Liver (tissue), 3 donors: ENCODE measurements around the gene ALS2CL.

ENCODE experiments used
- EGR1 ChIP-seq, 2 donors: IDR thresholded peaks; 2 replicates each; pipeline ENCODE4 v1.6.1; 2016 to 2018; ENCODE audit warnings: antibody characterized with exemption in 2 of 2, low read depth in 2 of 2
- FOXA1 ChIP-seq: IDR thresholded peaks from 2 replicates; pipeline ENCODE4 v1.6.1; 2016; ENCODE audit warnings: antibody characterized with exemption
- FOXA2 ChIP-seq: IDR thresholded peaks from 2 replicates; pipeline ENCODE4 v1.6.1; 2016; ENCODE audit warnings: antibody characterized with exemption
- GABPA ChIP-seq, 2 donors: IDR thresholded peaks in 1 of 2; conservative IDR thresholded peaks in 1 of 2; 2 replicates each; pipeline ENCODE4 v1.6.1; 2016; ENCODE audit warnings: antibody characterized with exemption in 2 of 2, mild to moderate bottlenecking in 1 of 2, moderate library complexity in 1 of 2
- JUND ChIP-seq, 2 donors: IDR thresholded peaks; 2 replicates each; pipeline ENCODE4 v1.6.1; 2016; ENCODE audit warnings: antibody characterized with exemption in 2 of 2
- RAD21 ChIP-seq, 2 donors: IDR thresholded peaks; 2 replicates each; pipeline ENCODE4 v1.6.1; 2016; ENCODE audit warnings: antibody characterized with exemption in 2 of 2, mild to moderate bottlenecking in 2 of 2
- SP1 ChIP-seq: IDR thresholded peaks from 2 replicates; pipeline ENCODE4 v1.6.1; 2018; ENCODE audit warnings: antibody characterized with exemption, mild to moderate bottlenecking
- TAF1 ChIP-seq: conservative IDR thresholded peaks from 2 replicates; pipeline ENCODE4 v1.6.1; 2016; ENCODE audit warnings: antibody characterized with exemption, mild to moderate bottlenecking
- YY1 ChIP-seq: IDR thresholded peaks from 2 replicates; pipeline ENCODE4 v1.6.1; 2016; ENCODE audit warnings: antibody characterized with exemption, mild to moderate bottlenecking
- TF ChIP-seq, protein P1 (sequence below): fragments of 150-350 bp; IDR thresholded peaks from 2 replicates; pipeline ENCODE4 v1.5.1; 2017; ENCODE audit warnings: improper control_type of control experiment, low read depth, low read length; ENCODE audit not compliant: missing input control
- TF ChIP-seq, protein P2 (sequence below): IDR thresholded peaks from 2 replicates; pipeline ENCODE4 v1.6.1; 2016; ENCODE audit warnings: antibody characterized with exemption, mild to moderate bottlenecking
- TF ChIP-seq, protein P3 (sequence below): IDR thresholded peaks from 2 replicates; pipeline ENCODE4 v1.6.1; 2016; ENCODE audit warnings: antibody characterized with exemption
- TF ChIP-seq, protein P4 (sequence below): IDR thresholded peaks from 2 replicates; pipeline ENCODE4 v1.6.1; 2016; ENCODE audit warnings: antibody characterized with exemption
- TF ChIP-seq, protein P5 (sequence below): IDR thresholded peaks from 2 replicates; pipeline ENCODE4 v1.6.1; 2016; ENCODE audit warnings: antibody characterized with exemption
- donor health status: healthy.
- donor health status: healthy.

DNA sequence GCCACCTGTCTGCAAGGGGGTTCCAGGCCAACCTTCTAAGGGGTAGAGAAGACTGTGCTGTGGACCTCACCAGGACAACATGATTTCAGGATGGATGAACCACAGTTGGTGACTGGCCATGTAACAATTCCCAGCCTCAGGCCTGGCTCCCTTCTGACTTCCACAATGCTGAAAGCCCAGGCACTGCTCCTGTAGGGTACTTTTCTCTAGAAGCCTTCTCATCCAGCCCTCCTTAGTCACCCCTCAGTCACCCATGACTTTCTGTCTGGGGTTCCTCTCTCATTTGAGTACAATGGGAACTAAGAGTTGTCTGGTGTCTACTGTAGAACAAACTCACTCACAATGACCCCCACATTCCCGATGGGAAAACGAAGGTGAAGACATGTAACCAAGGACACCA lies 8.6 kb downstream of the ALS2CL start:
- TF ChIP-seq EGR1 (IDR thresholded peaks at IDR 0.05; ENCODE audit: low read depth in 2 of 2) (no peak), TAF1 (no peak), YY1 (no peak), JUND (IDR thresholded peaks at IDR 0.05) (no peak), GABPA (IDR thresholded peaks at IDR 0.05 in 1 of 2, conservative IDR thresholded peaks at IDR 0.05 in 1 of 2) (no peak), FOXA1 (no peak), FOXA2 (no peak), RAD21 (IDR thresholded peaks at IDR 0.05) (no peak), SP1 (no peak)
- TF ChIP-seq, protein P1, sequence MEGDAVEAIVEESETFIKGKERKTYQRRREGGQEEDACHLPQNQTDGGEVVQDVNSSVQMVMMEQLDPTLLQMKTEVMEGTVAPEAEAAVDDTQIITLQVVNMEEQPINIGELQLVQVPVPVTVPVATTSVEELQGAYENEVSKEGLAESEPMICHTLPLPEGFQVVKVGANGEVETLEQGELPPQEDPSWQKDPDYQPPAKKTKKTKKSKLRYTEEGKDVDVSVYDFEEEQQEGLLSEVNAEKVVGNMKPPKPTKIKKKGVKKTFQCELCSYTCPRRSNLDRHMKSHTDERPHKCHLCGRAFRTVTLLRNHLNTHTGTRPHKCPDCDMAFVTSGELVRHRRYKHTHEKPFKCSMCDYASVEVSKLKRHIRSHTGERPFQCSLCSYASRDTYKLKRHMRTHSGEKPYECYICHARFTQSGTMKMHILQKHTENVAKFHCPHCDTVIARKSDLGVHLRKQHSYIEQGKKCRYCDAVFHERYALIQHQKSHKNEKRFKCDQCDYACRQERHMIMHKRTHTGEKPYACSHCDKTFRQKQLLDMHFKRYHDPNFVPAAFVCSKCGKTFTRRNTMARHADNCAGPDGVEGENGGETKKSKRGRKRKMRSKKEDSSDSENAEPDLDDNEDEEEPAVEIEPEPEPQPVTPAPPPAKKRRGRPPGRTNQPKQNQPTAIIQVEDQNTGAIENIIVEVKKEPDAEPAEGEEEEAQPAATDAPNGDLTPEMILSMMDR = no peak
- TF ChIP-seq, protein P2, sequence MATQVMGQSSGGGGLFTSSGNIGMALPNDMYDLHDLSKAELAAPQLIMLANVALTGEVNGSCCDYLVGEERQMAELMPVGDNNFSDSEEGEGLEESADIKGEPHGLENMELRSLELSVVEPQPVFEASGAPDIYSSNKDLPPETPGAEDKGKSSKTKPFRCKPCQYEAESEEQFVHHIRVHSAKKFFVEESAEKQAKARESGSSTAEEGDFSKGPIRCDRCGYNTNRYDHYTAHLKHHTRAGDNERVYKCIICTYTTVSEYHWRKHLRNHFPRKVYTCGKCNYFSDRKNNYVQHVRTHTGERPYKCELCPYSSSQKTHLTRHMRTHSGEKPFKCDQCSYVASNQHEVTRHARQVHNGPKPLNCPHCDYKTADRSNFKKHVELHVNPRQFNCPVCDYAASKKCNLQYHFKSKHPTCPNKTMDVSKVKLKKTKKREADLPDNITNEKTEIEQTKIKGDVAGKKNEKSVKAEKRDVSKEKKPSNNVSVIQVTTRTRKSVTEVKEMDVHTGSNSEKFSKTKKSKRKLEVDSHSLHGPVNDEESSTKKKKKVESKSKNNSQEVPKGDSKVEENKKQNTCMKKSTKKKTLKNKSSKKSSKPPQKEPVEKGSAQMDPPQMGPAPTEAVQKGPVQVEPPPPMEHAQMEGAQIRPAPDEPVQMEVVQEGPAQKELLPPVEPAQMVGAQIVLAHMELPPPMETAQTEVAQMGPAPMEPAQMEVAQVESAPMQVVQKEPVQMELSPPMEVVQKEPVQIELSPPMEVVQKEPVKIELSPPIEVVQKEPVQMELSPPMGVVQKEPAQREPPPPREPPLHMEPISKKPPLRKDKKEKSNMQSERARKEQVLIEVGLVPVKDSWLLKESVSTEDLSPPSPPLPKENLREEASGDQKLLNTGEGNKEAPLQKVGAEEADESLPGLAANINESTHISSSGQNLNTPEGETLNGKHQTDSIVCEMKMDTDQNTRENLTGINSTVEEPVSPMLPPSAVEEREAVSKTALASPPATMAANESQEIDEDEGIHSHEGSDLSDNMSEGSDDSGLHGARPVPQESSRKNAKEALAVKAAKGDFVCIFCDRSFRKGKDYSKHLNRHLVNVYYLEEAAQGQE = no peak
- TF ChIP-seq, protein P3, sequence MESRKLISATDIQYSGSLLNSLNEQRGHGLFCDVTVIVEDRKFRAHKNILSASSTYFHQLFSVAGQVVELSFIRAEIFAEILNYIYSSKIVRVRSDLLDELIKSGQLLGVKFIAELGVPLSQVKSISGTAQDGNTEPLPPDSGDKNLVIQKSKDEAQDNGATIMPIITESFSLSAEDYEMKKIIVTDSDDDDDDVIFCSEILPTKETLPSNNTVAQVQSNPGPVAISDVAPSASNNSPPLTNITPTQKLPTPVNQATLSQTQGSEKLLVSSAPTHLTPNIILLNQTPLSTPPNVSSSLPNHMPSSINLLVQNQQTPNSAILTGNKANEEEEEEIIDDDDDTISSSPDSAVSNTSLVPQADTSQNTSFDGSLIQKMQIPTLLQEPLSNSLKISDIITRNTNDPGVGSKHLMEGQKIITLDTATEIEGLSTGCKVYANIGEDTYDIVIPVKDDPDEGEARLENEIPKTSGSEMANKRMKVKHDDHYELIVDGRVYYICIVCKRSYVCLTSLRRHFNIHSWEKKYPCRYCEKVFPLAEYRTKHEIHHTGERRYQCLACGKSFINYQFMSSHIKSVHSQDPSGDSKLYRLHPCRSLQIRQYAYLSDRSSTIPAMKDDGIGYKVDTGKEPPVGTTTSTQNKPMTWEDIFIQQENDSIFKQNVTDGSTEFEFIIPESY = no peak
- TF ChIP-seq, protein P4, sequence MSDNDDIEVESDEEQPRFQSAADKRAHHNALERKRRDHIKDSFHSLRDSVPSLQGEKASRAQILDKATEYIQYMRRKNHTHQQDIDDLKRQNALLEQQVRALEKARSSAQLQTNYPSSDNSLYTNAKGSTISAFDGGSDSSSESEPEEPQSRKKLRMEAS = no peak
- TF ChIP-seq, protein P5, sequence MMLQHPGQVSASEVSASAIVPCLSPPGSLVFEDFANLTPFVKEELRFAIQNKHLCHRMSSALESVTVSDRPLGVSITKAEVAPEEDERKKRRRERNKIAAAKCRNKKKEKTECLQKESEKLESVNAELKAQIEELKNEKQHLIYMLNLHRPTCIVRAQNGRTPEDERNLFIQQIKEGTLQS = no peak
